HG03103 (cell line): ENCODE data around the gene ROR2.

ENCODE experiments used
- ATAC-seq: cut with Tn5 transposase; IDR thresholded peaks from one replicate; pipeline ENCODE4 v1.9.1; 2021; ENCODE audit warnings: low read depth; ENCODE audit not compliant: unreplicated experiment

ROR2 gene

GRCh38 chr9:91903126-91903911, 46.7 kb downstream of the ROR2 start:
- no peak for ATAC-seq

GRCh38 chr9:91902475-91903125, 47.4 kb downstream of the ROR2 start:
- ATAC-seq = no peak

GRCh38 chr9:91900797-91901177, 49.2 kb downstream of the ROR2 start:
- no peak for ATAC-seq

- ATAC-seq = no peak
These were observed 49.8 kb downstream of the ROR2 start for GRCh38 chr9:91900055-91900796.

GRCh38 chr9:91899594-91899993, 50.4 kb downstream of the ROR2 start:
- ATAC-seq = no peak

GRCh38 chr9:91899219-91899563, 50.8 kb downstream of the ROR2 start:
- ATAC-seq = no peak

GRCh38 chr9:91898451-91899218, 51.4 kb downstream of the ROR2 start:
- no peak for ATAC-seq

GRCh38 chr9:91897201-91897600, 52.8 kb downstream of the ROR2 start:
- no peak for ATAC-seq

GRCh38 chr9:91896513-91897121, 53.4 kb downstream of the ROR2 start:
- no peak for ATAC-seq

GRCh38 chr9:91896097-91896496, 53.9 kb downstream of the ROR2 start:
- ATAC-seq = no peak

GRCh38 chr9:91894536-91894935, 55.5 kb downstream of the ROR2 start:
- ATAC-seq = no peak

GRCh38 chr9:91894023-91894422, 56.0 kb downstream of the ROR2 start:
- no peak for ATAC-seq

GRCh38 chr9:91891915-91892314, 58.1 kb downstream of the ROR2 start:
- ATAC-seq = no peak

GRCh38 chr9:91890662-91891061, 59.4 kb downstream of the ROR2 start:
- no peak for ATAC-seq

- ATAC-seq = no peak
These were observed 60.7 kb downstream of the ROR2 start for GRCh38 chr9:91889161-91889911.

GRCh38 chr9:91886414-91887076, 63.5 kb downstream of the ROR2 start:
- ATAC-seq = no peak

GRCh38 chr9:91885746-91886413, 64.1 kb downstream of the ROR2 start:
- ATAC-seq = no peak
